ENCODE results near the gene APIP. TPM values are rescaled to one million over a fixed set of nuclear protein-coding genes. Genes with fewer than 3 reads are reported as not detected.

Gene APIP
- total and polyA plus RNA-seq, 7 experiments from 2014 or later = 8.2 to 23.6 (median 17.7) TPM

DNA sequence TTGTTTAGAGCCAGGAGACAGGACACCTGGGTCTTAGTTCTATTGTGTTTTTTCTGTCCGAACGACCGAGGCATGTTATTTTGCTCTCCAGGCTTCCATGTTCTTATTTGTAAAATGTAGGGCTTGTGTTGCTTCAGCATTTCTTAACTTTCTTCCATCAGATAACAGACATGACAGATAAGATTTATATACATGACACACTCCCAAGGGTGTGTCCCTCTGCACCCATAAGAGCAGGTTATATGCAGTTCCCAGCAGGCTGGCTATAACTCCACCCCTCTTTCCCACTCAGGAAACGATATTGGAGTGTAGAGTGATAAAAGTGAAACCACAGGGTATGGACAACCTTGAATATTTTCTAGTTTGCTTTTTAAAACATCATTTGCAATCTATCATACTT, 65.8 kb downstream of the APIP start:
- ChIA-PET POLR2A (no interaction called here), CTCF (no interaction called here)
- H3K4me3 ChIP-seq (ENCODE audit: low read length) = no peak overlapping the region
- Mint-ChIP-seq H3K4me3 (no peak overlapping the region), H3K9me3 (peaks cover 0 to 4% (median 0%) of the 10 kb centered on the region in 11 donors), H3K27me3 (peaks cover 0 to 30% (median 9%) of the 10 kb centered on the region in 5 donors), H3K36me3 (peaks cover 0 to 3% (median 0%) of the 10 kb centered on the region in 5 donors), H3K4me1 (no peaks in the 10 kb centered on the region), H3K27ac (no peak overlapping the region)
- H3K4me1 ChIP-seq (ENCODE audit: control insufficient read depth in 2 of 2, insufficient read depth in 2 of 2, low read length in 2 of 2) = no peaks in the 10 kb centered on the region
- intact Hi-C loops (cut with micrococcal nuclease) = no loop called here
- no peaks in the 10 kb centered on the region for H3K27me3 ChIP-seq (ENCODE audit: control insufficient read depth in 2 of 2, insufficient read depth in 2 of 2, low read length in 2 of 2)
- H3K9me3 ChIP-seq (ENCODE audit: control insufficient read depth in 2 of 3, low read length in 3 of 3) = no peaks in the 10 kb centered on the region
- no peaks in the 10 kb centered on the region for H3K36me3 ChIP-seq (ENCODE audit: control insufficient read depth in 2 of 3, insufficient read depth in 3 of 3, low read length in 3 of 3)
- DNase-seq (no peak), ATAC-seq (no peak)
- H3K27ac ChIP-seq (ENCODE audit: low read depth, low read length) = no peak overlapping the region

DNA sequence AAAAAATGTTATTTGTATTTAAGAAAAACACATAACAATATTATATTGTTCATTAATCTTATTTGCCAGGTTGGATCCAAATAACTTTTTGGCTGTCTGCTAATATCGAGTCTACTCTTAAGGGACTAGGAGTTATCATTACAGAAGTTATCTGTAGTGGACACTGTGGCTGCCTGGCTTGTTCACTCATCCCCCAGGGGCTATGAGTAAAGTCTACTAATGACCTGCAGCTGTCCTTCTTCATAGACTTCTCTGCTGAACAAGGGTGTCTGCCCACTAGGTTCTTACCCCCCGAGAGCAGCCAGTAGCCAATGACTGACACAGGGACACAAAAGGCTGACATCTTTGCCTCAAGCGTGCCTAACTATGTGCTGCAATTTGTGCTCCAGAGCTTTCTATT, 69.7 kb downstream of the APIP start:
- H3K27ac Mint-ChIP-seq = no peak overlapping the region
- H3K4me3 Mint-ChIP-seq = no peak overlapping the region
- Histone ChIP-seq H3K27me3 (ENCODE audit: control insufficient read depth in 2 of 2, insufficient read depth in 2 of 2, low read length in 2 of 2) (no peaks in the 10 kb centered on the region), H3K36me3 (ENCODE audit: control insufficient read depth in 2 of 3, insufficient read depth in 3 of 3, low read length in 3 of 3) (no peaks in the 10 kb centered on the region), H3K4me1 (ENCODE audit: control insufficient read depth in 2 of 2, insufficient read depth in 2 of 2, low read length in 2 of 2) (no peaks in the 10 kb centered on the region), H3K9me3 (ENCODE audit: control insufficient read depth in 2 of 3, low read length in 3 of 3) (no peaks in the 10 kb centered on the region), H3K27ac (ENCODE audit: low read depth, low read length) (no peak overlapping the region), H3K4me3 (ENCODE audit: low read length) (no peak overlapping the region)
- no peaks in the 10 kb centered on the region for H3K36me3 Mint-ChIP-seq
- peaks cover 8 to 26% (median 16%) of the 10 kb centered on the region in 5 donors for H3K27me3 Mint-ChIP-seq
- ATAC-seq (no peak), DNase-seq (no peak)
- CTCF ChIA-PET = no interaction called here
- no peaks in the 10 kb centered on the region for H3K4me1 Mint-ChIP-seq
- peaks cover 0 to 2% (median 0%) of the 10 kb centered on the region in 11 donors for H3K9me3 Mint-ChIP-seq
- POLR2A ChIA-PET = no interaction called here
- intact Hi-C loops (cut with micrococcal nuclease) = no loop called here

DNA sequence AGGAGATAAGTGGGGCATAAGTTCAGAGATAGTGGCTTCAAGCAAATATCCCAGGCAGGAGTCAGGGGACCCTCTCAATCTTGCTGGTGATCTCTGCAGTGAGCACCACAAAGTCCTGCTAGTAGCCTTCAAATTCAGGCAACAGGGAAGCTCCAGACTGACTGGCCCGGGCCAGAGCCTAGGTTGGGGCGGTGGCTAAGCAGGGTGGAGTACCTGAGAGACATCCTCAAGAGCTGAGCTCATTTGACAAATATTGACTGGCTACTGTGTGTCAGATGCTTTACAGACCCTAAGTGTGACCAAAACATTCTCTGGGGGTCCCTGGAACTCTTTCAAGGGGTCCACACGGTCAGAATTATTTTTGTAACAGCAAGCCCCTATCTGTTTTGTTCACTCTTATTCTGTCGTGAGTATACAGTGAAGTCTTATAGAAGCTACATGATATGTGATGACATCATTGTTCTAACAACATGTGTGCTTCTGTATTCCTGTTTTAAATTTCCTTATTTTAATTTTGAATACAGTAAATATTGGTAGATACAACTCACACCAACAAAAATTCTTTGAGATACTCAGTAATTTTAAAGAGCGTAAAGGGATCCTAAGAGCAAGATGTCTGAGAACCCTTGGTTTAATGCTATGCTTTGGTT, 71.6 kb downstream of the APIP start:
- no peak overlapping the region for H3K4me3 ChIP-seq (ENCODE audit: low read length)
- no peak overlapping the region for H3K4me3 Mint-ChIP-seq
- intact Hi-C loops (cut with micrococcal nuclease) = no loop called here
- H3K36me3 Mint-ChIP-seq = no peaks in the 10 kb centered on the region
- no peaks in the 10 kb centered on the region for H3K36me3 ChIP-seq (ENCODE audit: control insufficient read depth in 2 of 3, insufficient read depth in 3 of 3, low read length in 3 of 3)
- no peak overlapping the region for H3K27ac ChIP-seq (ENCODE audit: low read depth, low read length)
- no peaks in the 10 kb centered on the region for H3K27me3 ChIP-seq (ENCODE audit: control insufficient read depth in 2 of 2, insufficient read depth in 2 of 2, low read length in 2 of 2)
- DNase-seq (no peak), ATAC-seq (no peak)
- H3K27me3 Mint-ChIP-seq = peaks cover 14 to 23% (median 19%) of the 10 kb centered on the region in 5 donors
- no peaks in the 10 kb centered on the region for H3K4me1 ChIP-seq (ENCODE audit: control insufficient read depth in 2 of 2, insufficient read depth in 2 of 2, low read length in 2 of 2)
- ChIA-PET POLR2A (no interaction called here), CTCF (no interaction called here)
- no peak overlapping the region for H3K27ac Mint-ChIP-seq
- no peaks in the 10 kb centered on the region for H3K9me3 ChIP-seq (ENCODE audit: control insufficient read depth in 2 of 3, low read length in 3 of 3)
- no peaks in the 10 kb centered on the region for H3K4me1 Mint-ChIP-seq
- peaks cover 0 to 2% (median 0%) of the 10 kb centered on the region in 11 donors for H3K9me3 Mint-ChIP-seq

DNA sequence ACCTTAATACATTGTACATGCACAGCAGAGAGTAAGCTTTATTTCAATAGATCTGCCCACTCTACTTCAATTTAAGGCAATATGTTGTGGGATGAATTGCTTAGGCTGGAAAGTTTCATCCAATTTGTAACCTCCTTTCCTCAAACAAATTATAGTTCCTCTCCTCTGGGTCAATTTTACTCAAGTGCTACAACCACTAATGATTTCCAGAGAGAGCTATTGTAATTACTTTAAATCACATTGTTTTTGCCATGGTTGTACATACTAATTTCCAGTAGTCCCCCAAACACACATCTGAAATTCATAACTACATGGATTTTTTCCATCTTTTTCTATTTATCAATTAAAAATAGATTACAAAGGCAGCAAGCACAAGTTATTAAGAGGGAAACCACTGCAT, 72.9 kb downstream of the APIP start:
- intact Hi-C loops (cut with micrococcal nuclease) = no loop called here
- Mint-ChIP-seq H3K4me1 (no peaks in the 10 kb centered on the region), H3K36me3 (no peaks in the 10 kb centered on the region), H3K27ac (no peak overlapping the region), H3K9me3 (no peaks in the 10 kb centered on the region), H3K4me3 (no peak overlapping the region), H3K27me3 (peaks cover 17 to 27% (median 21%) of the 10 kb centered on the region in 5 donors)
- no peaks in the 10 kb centered on the region for H3K9me3 ChIP-seq (ENCODE audit: control insufficient read depth in 2 of 3, low read length in 3 of 3)
- no peaks in the 10 kb centered on the region for H3K27me3 ChIP-seq (ENCODE audit: control insufficient read depth in 2 of 2, insufficient read depth in 2 of 2, low read length in 2 of 2)
- no peaks in the 10 kb centered on the region for H3K36me3 ChIP-seq (ENCODE audit: control insufficient read depth in 2 of 3, insufficient read depth in 3 of 3, low read length in 3 of 3)
- DNase-seq (no peak), ATAC-seq (no peak)
- H3K4me1 ChIP-seq (ENCODE audit: control insufficient read depth in 2 of 2, insufficient read depth in 2 of 2, low read length in 2 of 2) = no peaks in the 10 kb centered on the region
- POLR2A ChIA-PET = no interaction called here
- CTCF ChIA-PET = no interaction called here
- H3K27ac ChIP-seq (ENCODE audit: low read depth, low read length) = no peak overlapping the region
- no peak overlapping the region for H3K4me3 ChIP-seq (ENCODE audit: low read length)

DNA sequence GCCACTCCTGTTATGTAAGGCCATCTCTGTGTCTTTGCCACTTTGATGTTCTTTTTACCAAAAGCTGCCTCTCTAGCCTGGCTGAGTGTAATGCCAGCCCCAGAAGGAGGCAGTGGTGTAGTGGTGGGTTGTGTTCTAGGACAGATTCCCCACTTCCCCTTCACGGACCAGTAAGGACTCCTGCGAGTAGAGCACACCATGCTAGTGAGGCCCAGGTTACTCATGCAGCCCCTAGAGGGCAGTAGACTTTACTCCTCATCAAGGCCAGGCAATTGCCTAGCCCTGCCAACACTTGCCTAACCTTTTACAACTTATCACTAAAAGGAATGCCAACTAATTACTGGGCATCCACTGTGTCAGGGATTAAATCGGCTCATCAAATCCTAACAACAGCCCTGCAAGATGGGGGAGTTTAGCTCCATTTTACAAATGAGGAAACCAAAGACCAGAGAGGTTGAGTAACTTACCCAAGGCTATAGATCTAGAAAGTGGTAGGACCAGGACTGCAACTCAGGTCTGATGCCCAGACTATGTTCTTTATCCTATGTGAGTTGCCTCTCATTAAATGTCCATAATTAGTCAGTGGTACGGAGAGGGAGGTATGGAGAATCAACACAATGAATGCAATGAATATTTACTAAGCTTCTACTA, 75.3 kb downstream of the APIP start:
- Mint-ChIP-seq H3K4me1 (no peaks in the 10 kb centered on the region), H3K4me3 (no peak overlapping the region), H3K36me3 (no peaks in the 10 kb centered on the region), H3K27me3 (peaks cover 12 to 33% (median 30%) of the 10 kb centered on the region in 5 donors), H3K9me3 (no peaks in the 10 kb centered on the region), H3K27ac (no peak overlapping the region)
- Histone ChIP-seq H3K36me3 (ENCODE audit: control insufficient read depth in 2 of 3, insufficient read depth in 3 of 3, low read length in 3 of 3) (no peaks in the 10 kb centered on the region), H3K4me3 (ENCODE audit: low read length) (no peak overlapping the region), H3K4me1 (ENCODE audit: control insufficient read depth in 2 of 2, insufficient read depth in 2 of 2, low read length in 2 of 2) (no peaks in the 10 kb centered on the region), H3K27me3 (ENCODE audit: control insufficient read depth in 2 of 2, insufficient read depth in 2 of 2, low read length in 2 of 2) (no peaks in the 10 kb centered on the region), H3K27ac (ENCODE audit: low read depth, low read length) (no peak overlapping the region), H3K9me3 (ENCODE audit: control insufficient read depth in 2 of 3, low read length in 3 of 3) (no peaks in the 10 kb centered on the region)
- ATAC-seq = peak; percentile 87
- ChIA-PET POLR2A (no interaction called here), CTCF (interaction anchor here (0.7 to 1.0 kb wide), 3 partner anchors 14 to 669 kb away, joined by 3 read pairs; no protein-coding TSS in a partner anchor)
- intact Hi-C loops (cut with micrococcal nuclease) = loop anchor here (1.0 to 2.0 kb wide), 4 partner anchors 254 to 572 kb away; no protein-coding TSS in a partner anchor
- peak in 5 of 9 donors; percentile 4 to 16 (median 8) for DNase-seq

DNA sequence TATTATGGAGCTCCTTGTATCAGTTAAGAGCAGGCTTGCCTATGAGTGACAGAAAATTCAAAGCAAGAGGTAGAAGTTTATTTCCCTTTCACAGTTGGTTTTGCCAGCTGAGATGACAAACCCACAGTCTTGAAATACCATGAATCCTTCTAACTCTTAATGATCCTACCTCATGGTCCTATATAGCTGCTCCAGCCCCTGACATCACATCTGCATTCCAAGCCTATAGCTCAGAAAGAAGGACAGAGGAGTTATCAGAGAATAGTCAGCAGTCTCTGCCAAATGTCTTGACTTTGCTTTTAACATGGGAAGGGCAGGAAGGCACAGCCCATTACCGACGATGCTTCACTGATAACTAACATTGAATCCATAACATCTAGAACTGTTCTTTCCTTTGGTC, 76.2 kb downstream of the APIP start:
- ChIA-PET CTCF (interaction anchor here (0.8 kb wide), 1 partner anchor 555 kb away, joined by 3 read pairs; no protein-coding TSS in a partner anchor), POLR2A (no interaction called here)
- peaks cover 0 to 2% (median 0%) of the 10 kb centered on the region in 11 donors for H3K9me3 Mint-ChIP-seq
- Histone ChIP-seq H3K9me3 (ENCODE audit: control insufficient read depth in 2 of 3, low read length in 3 of 3) (no peaks in the 10 kb centered on the region), H3K36me3 (ENCODE audit: control insufficient read depth in 2 of 3, insufficient read depth in 3 of 3, low read length in 3 of 3) (no peaks in the 10 kb centered on the region), H3K27ac (ENCODE audit: low read depth, low read length) (no peak overlapping the region), H3K27me3 (ENCODE audit: control insufficient read depth in 2 of 2, insufficient read depth in 2 of 2, low read length in 2 of 2) (no peaks in the 10 kb centered on the region), H3K4me1 (ENCODE audit: control insufficient read depth in 2 of 2, insufficient read depth in 2 of 2, low read length in 2 of 2) (no peaks in the 10 kb centered on the region), H3K4me3 (ENCODE audit: low read length) (no peak overlapping the region)
- H3K36me3 Mint-ChIP-seq = no peaks in the 10 kb centered on the region
- intact Hi-C loops (cut with micrococcal nuclease) = loop anchor here (1.0 to 2.0 kb wide), 4 partner anchors 253 to 573 kb away; no protein-coding TSS in a partner anchor
- H3K4me3 Mint-ChIP-seq = no peak overlapping the region
- H3K27me3 Mint-ChIP-seq = peaks cover 15 to 34% (median 30%) of the 10 kb centered on the region in 5 donors
- no peak overlapping the region for H3K27ac Mint-ChIP-seq
- no peak for DNase-seq
- ATAC-seq = no peak
- no peaks in the 10 kb centered on the region for H3K4me1 Mint-ChIP-seq

Measured in naive thymus-derived CD4-positive, alpha-beta T cell (primary cell).